A549 (cell line): ENCODE measurements around the gene TTLL11. TPM values are rescaled to one million over a fixed set of nuclear protein-coding genes. Genes with fewer than 3 reads are reported as not detected.

ENCODE experiments used
- ATAC-seq, 2 experiments: fragments of 200-7000 bp in 1 of 2; fragments of >200 bp in 1 of 2; cut with Nextera tagmentation in 1 of 2; cut with Tn5 transposase in 1 of 2; 3 replicates each; pipeline versions ENCODE4 v1.8.0 to v1.9.1; 2018 to 2020; ENCODE audit warnings: mild to moderate bottlenecking in 1 of 2, moderate library complexity in 1 of 2
- CTCF ChIA-PET: fragments of 300-600 bp; sonication (Branson Sonifier 250); formaldehyde crosslinking; extraction: SDS; loops from one replicate; lab custom pipeline; 2021; ENCODE audit warnings: antibody characterized with exemption, inconsistent platforms; lab: Yijun Ruan, JAX
- POLR2A ChIA-PET: fragments of 350-600 bp; formaldehyde crosslinking; extraction: SDS; loops from one replicate; lab custom pipeline; 2021; ENCODE audit warnings: antibody characterized with exemption, inconsistent platforms; lab: Yijun Ruan, JAX
- DNase-seq, 2 experiments: peaks; one replicate each; pipeline versions ENCODE4 v3.0.0 to v3.0.0-alpha.2; 2011 to 2016; ENCODE audit warnings: low read depth in 1 of 2, low spot score in 1 of 2
- FAIRE-seq: peaks from 2 replicates; lab custom pipeline; 2011; peaks lifted over from hg19 to GRCh38; lab: Jason Lieb, UNC
- H3K27ac ChIP-seq, 2 experiments: fragments of >200 bp; sonication (Bioruptor Twin); formaldehyde crosslinking; 3 replicates each; pipeline ENCODE4 v1.5.1; 2016 to 2017
- H3K4me1 ChIP-seq: fragments of >200 bp; sonication (Bioruptor Twin); formaldehyde crosslinking; 3 replicates; pipeline ENCODE4 v1.6.1; 2016
- H3K4me2 ChIP-seq: fragments of >200 bp; sonication (Bioruptor Twin); formaldehyde crosslinking; 3 replicates; pipeline ENCODE4 v1.6.1; 2016
- H3K4me3 ChIP-seq: fragments of >200 bp; sonication (Bioruptor Twin); formaldehyde crosslinking; 3 replicates; pipeline ENCODE4 v1.5.1; 2016
- H3K9me3 ChIP-seq: fragments of >200 bp; sonication (Bioruptor Twin); formaldehyde crosslinking; 3 replicates; pipeline ENCODE4 v1.6.1; 2016
- CBX2 ChIP-seq: fragments of 200-600 bp; sonication (generic); IDR thresholded peaks from 2 replicates; pipeline ENCODE4 v1.6.1; 2016; ENCODE audit warnings: low read depth, mild to moderate bottlenecking, borderline replicate concordance
- CHD2 ChIP-seq: fragments of 150-350 bp; IDR thresholded peaks from 2 replicates; pipeline ENCODE4 v1.6.1; 2014; ENCODE audit warnings: low read length; ENCODE audit not compliant: partially characterized antibody
- HDAC2 ChIP-seq: fragments of 200-600 bp; sonication (generic); IDR thresholded peaks from 2 replicates; pipeline ENCODE4 v1.6.1; 2016
- HEYL ChIP-seq: fragments of 250-450 bp; sonication (Bioruptor Pico); IDR thresholded peaks from 2 replicates; pipeline ENCODE4 v1.8.0; 2021; ENCODE audit warnings: mild to moderate bottlenecking, moderate library complexity
- HOXA7 ChIP-seq: fragments of 250-450 bp; sonication (Bioruptor Pico); IDR thresholded peaks from 2 replicates; pipeline ENCODE4 v1.5.0; 2020; ENCODE audit warnings: mild to moderate bottlenecking, moderate library complexity
- HOXB13 ChIP-seq: fragments of 250-450 bp; sonication (Bioruptor Pico); IDR thresholded peaks from 2 replicates; pipeline ENCODE4 v1.5.0; 2020; ENCODE audit warnings: low read depth, mild to moderate bottlenecking, moderate library complexity
- KDM1A ChIP-seq: fragments of 200-600 bp; sonication (generic); IDR thresholded peaks from 2 replicates; pipeline ENCODE4 v1.6.1; 2016; ENCODE audit warnings: low read depth, mild to moderate bottlenecking
- KDM5A ChIP-seq: fragments of 200-600 bp; sonication (generic); IDR thresholded peaks from 2 replicates; pipeline ENCODE4 v1.6.1; 2016; ENCODE audit warnings: antibody characterized with exemption, mild to moderate bottlenecking
- NR3C1 ChIP-seq: fragments of >200 bp; sonication (Bioruptor Twin); formaldehyde crosslinking; IDR thresholded peaks from 3 replicates; pipeline ENCODE4 v1.6.1; 2017
- PHF8 ChIP-seq: fragments of 200-600 bp; sonication (generic); IDR thresholded peaks from 2 replicates; pipeline ENCODE4 v1.6.1; 2016; ENCODE audit warnings: low read depth, mild to moderate bottlenecking, antibody characterized with exemption, moderate library complexity, borderline replicate concordance
- RAD21 ChIP-seq, 2 experiments: fragments of >200 bp in 1 of 2; sonication (Bioruptor Twin) in 1 of 2; formaldehyde crosslinking in 1 of 2; IDR thresholded peaks in 1 of 2; conservative IDR thresholded peaks in 1 of 2; 2 replicates in 1 of 2; 3 replicates in 1 of 2; pipeline ENCODE4 v1.6.1; 2012 to 2018; ENCODE audit warnings: inconsistent platforms in 1 of 2
- RARB ChIP-seq: fragments of 250-450 bp; sonication (Bioruptor Pico); IDR thresholded peaks from 2 replicates; pipeline ENCODE4 v1.8.0; 2021; ENCODE audit warnings: mild to moderate bottlenecking, moderate library complexity
- RCOR1 ChIP-seq: fragments of 150-350 bp; IDR thresholded peaks from 2 replicates; pipeline ENCODE4 v1.6.1; 2014; ENCODE audit warnings: antibody characterized with exemption, low read length, low read depth
- RNF2 ChIP-seq: fragments of 200-600 bp; sonication (generic); IDR thresholded peaks from 2 replicates; pipeline ENCODE4 v1.6.1; 2016; ENCODE audit warnings: low read depth, mild to moderate bottlenecking, antibody characterized with exemption, moderate library complexity, borderline replicate concordance
- SMC3 ChIP-seq: fragments of >200 bp; sonication (Bioruptor Twin); formaldehyde crosslinking; IDR thresholded peaks from 3 replicates; pipeline ENCODE4 v1.6.1; 2018; ENCODE audit warnings: inconsistent platforms
- SREBF2 ChIP-seq: fragments of 450-650 bp; IDR thresholded peaks from 2 replicates; pipeline ENCODE4 v1.6.1; 2014; ENCODE audit warnings: mild to moderate bottlenecking, moderate library complexity
- WGBS: methylation state at CpG from one replicate; pipeline ENCODE4 v1.1.6; 2017; ENCODE audit errors: missing lambda C conversion rate; 5-methylcytosine and 5-hydroxymethylcytosine counted together
- polyA plus RNA-seq, 4 experiments: library from polyadenylated mRNA; depleted of rRNA in 3 of 4; stranded (reverse); fragments of >200 nt; fragmentation: RNase III in 1 of 4; extraction: RNeasy Plus Mini Kit Qiagen cat#74134 plus additional on column Dnase treatment in 1 of 4; gene quantifications; 2 replicates in 3 of 4; 3 replicates in 1 of 4; pipeline ENCODE4 v1.2.3, GENCODE V29; 2011 to 2017
- TF ChIP-seq, protein P1 (sequence below): fragments of 250-450 bp; sonication (Bioruptor Pico); IDR thresholded peaks from 2 replicates; pipeline ENCODE4 v1.5.0; 2021; ENCODE audit warnings: mild to moderate bottlenecking, moderate library complexity, borderline replicate concordance
- TF ChIP-seq, protein P2 (sequence below): IDR thresholded peaks from 2 replicates; pipeline ENCODE4 v1.6.1; 2012
- TF ChIP-seq, protein P3 (sequence below): IDR thresholded peaks from 2 replicates; pipeline ENCODE4 v1.6.1; 2012
- TF ChIP-seq, protein P4 (sequence below): fragments of 250-450 bp; sonication (Bioruptor Pico); IDR thresholded peaks from 2 replicates; pipeline ENCODE4 v1.5.0; 2020; ENCODE audit warnings: low read depth, mild to moderate bottlenecking, moderate library complexity
- TF ChIP-seq, protein P5 (sequence below): IDR thresholded peaks from 2 replicates; pipeline ENCODE4 v1.6.1; 2012; ENCODE audit warnings: low read depth, borderline replicate concordance
- TF ChIP-seq, protein P6 (sequence below): fragments of >200 bp; sonication (Bioruptor Twin); formaldehyde crosslinking; IDR thresholded peaks from 2 replicates; pipeline ENCODE4 v1.6.1; 2016
- TF ChIP-seq, protein P7 (sequence below): fragments of >200 bp; sonication (Bioruptor Twin); formaldehyde crosslinking; IDR thresholded peaks from 3 replicates; pipeline ENCODE4 v1.5.1; 2016

The TTLL11 gene
- polyA plus RNA-seq, 2 of the 4 experiments (the other 2 are of a cell fraction) = 1.8 to 2.6 TPM

DNA sequence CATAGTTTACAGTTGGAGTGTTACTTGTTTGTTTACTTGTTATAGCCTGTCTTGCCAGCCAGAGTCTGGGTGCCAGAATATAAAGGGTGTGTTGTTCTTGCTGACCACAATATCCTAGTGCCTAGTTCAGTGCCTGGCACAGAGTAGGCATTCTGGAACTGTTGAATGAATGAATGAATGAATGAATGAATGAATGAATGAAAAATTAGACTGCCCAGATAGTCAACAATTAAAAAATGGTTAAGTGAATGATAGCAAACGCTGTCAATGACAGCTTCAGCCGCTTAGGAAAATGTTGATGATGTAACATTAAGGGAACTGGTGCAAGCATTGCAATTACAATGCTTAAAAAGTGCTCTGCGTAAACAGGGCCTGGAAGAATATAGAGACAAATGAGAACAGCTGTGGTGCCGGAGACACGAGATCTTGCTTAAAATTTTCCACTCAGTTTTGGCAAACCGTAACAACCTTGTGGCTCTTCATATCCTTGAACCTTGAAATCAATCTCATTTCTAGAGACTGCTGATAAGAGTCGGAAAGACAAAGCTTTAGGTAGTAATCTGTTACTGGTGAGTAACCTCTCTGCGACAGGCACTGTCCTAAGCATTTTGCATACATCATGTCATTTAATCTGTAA lies 4.7 kb upstream of the TTLL11 start:
- Histone ChIP-seq H3K4me1 (0 out of 3 replicates have a peak, but pooled peaks cover 5% of the 10 kb centered on the region), H3K27ac (no peak overlapping the region), H3K4me2 (no peak overlapping the region), H3K9me3 (no peaks in the 10 kb centered on the region), H3K4me3 (no peak overlapping the region)
- no peak for FAIRE-seq
- TF ChIP-seq, protein P1, sequence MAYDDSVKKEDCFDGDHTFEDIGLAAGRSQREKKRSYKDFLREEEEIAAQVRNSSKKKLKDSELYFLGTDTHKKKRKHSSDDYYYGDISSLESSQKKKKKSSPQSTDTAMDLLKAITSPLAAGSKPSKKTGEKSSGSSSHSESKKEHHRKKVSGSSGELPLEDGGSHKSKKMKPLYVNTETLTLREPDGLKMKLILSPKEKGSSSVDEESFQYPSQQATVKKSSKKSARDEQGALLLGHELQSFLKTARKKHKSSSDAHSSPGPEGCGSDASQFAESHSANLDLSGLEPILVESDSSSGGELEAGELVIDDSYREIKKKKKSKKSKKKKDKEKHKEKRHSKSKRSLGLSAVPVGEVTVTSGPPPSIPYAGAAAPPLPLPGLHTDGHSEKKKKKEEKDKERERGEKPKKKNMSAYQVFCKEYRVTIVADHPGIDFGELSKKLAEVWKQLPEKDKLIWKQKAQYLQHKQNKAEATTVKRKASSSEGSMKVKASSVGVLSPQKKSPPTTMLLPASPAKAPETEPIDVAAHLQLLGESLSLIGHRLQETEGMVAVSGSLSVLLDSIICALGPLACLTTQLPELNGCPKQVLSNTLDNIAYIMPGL (CRISPR knock-in tag) = no peak
- TF ChIP-seq, protein P2, sequence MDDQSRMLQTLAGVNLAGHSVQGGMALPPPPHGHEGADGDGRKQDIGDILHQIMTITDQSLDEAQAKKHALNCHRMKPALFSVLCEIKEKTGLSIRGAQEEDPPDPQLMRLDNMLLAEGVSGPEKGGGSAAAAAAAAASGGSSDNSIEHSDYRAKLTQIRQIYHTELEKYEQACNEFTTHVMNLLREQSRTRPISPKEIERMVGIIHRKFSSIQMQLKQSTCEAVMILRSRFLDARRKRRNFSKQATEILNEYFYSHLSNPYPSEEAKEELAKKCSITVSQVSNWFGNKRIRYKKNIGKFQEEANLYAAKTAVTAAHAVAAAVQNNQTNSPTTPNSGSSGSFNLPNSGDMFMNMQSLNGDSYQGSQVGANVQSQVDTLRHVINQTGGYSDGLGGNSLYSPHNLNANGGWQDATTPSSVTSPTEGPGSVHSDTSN = no peak
- TF ChIP-seq KDM5A = no peak
- TF ChIP-seq HEYL (CRISPR knock-in tag) = no peak
- no peak for TF ChIP-seq SREBF2
- TF ChIP-seq KDM1A = no peak
- WGBS = 32% methylated on average over 8 of the region's 8 CpGs
- DNase-seq = no peak
- CTCF ChIA-PET = interaction anchor here (0.6 to 10.5 kb wide), 19 partner anchors 9 to 723 kb away, joined by 3 to 385 read pairs (median 9); partner anchors contain the start of genes MRRF and RBM18
- POLR2A ChIA-PET = no interaction called here
- ATAC-seq = no peak

DNA sequence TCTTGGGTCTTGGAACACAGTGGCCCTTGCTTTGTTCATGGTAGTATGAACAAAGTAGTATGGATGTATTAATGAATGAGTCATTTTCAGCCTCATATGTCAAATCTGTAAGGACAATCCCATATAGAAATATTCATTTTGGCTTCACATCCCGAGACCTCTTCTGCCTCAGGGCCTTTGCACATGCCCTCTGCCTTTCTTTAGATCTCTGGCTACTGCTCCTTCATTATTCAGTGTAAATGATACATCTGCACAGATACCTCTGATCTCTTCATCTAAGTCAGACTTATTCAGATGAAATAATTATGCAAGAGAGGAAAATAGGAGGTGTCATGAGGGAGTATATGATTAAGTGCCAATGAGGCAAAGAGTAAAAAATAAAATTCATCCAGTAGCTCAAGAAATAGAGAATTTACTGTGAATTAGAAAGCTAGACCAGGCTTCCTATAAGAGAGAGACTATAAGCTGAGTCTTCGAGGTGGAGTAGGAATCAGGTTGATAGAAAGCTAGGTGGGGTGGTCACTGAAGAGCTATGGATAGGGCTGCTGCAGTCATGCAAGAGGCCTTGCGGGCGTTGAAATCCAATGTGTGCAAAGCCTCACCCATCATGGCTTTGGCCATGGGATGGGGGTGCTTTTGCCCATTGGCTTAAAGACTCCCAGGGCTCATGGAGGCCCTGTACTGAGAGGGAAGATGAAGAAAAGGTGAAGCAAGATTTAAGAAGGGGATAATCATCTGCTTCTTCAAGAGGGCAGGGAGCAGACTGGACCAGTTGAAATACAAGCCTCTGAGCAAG lies 3.7 kb upstream of the TTLL11 start:
- CTCF ChIA-PET = interaction anchor here (0.6 to 10.5 kb wide), 9 partner anchors 20 to 720 kb away, joined by 3 to 385 read pairs (median 11); no protein-coding TSS in a partner anchor
- FAIRE-seq (no peak), ATAC-seq (no peak), DNase-seq (no peak)
- no peak overlapping the region for H3K27ac ChIP-seq
- peaks cover 10% of the 10 kb centered on the region; the same call in 2 of the 3 replicates for H3K4me1 ChIP-seq
- POLR2A ChIA-PET = no interaction called here
- no peaks in the 10 kb centered on the region for H3K9me3 ChIP-seq
- 20% methylated on average over 4 of the region's 4 CpGs for WGBS
- no peak overlapping the region for H3K4me2 ChIP-seq
- H3K4me3 ChIP-seq = no peak overlapping the region
- TF ChIP-seq, protein P3, sequence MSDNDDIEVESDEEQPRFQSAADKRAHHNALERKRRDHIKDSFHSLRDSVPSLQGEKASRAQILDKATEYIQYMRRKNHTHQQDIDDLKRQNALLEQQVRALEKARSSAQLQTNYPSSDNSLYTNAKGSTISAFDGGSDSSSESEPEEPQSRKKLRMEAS = no peak
- no peak for TF ChIP-seq CHD2
- TF ChIP-seq, protein P4, sequence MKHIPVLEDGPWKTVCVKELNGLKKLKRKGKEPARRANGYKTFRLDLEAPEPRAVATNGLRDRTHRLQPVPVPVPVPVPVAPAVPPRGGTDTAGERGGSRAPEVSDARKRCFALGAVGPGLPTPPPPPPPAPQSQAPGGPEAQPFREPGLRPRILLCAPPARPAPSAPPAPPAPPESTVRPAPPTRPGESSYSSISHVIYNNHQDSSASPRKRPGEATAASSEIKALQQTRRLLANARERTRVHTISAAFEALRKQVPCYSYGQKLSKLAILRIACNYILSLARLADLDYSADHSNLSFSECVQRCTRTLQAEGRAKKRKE (CRISPR knock-in tag) = no peak
- TF ChIP-seq PHF8 = no peak
- TF ChIP-seq HDAC2 = no peak
- TF ChIP-seq RCOR1 = no peak
- TF ChIP-seq, protein P5, sequence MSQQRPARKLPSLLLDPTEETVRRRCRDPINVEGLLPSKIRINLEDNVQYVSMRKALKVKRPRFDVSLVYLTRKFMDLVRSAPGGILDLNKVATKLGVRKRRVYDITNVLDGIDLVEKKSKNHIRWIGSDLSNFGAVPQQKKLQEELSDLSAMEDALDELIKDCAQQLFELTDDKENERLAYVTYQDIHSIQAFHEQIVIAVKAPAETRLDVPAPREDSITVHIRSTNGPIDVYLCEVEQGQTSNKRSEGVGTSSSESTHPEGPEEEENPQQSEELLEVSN = no peak
- no peak for TF ChIP-seq HEYL (CRISPR knock-in tag)

DNA sequence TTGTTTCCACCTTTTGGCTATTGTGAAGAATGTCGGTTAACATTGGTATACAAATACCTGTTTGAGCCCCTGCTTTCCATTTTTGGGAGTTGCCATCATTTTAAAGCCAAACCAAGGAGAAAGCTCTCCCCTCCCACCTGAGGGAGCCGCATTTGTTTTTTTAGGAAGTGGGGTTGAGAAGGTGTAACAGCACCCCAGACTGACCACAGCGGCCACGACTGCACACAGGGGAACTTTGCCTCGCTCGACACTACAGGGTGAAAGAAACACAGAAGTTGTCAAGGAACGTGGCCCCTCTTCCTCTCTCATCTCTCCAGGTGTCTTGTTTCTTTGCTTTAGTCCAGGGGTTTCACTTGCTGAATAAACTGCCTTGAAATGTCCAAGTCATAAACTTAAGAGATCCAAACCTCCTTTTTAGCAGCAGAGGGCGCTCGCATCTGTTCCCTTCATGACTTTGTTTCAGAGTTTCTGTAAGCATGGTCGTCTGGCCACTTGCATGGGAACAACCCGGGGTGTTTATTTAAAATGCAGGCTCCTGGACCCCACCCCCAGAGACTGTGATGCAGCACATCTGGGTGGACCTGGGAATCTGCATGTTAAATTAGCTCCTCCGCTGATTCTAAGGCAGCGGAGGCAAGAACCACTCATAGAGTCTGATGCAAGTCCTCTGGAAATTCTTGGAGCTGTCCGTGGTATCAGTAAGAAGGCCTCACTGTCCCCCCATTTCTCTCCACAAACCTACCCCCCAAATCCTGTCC lies 2.1 kb upstream of the TTLL11 start:
- ChIA-PET POLR2A (no interaction called here), CTCF (interaction anchor here (0.6 to 10.5 kb wide), 17 partner anchors 10 to 776 kb away, joined by 3 to 385 read pairs (median 4); no protein-coding TSS in a partner anchor)
- Histone ChIP-seq H3K4me1 (peaks cover 10% of the 10 kb centered on the region; the same call in 2 of the 3 replicates), H3K4me3 (no peak overlapping the region), H3K4me2 (peak overlapping the region; percentile 85), H3K27ac (no peak overlapping the region), H3K9me3 (no peaks in the 10 kb centered on the region)
- peak in 1 of 2 experiments; percentile 41; a peak in 3 of 6 replicates for ATAC-seq
- no peak for FAIRE-seq
- WGBS = 15% methylated on average over 12 of the region's 14 CpGs
- DNase-seq = peak; percentile 52 to 77
- no peak for TF ChIP-seq PHF8
- TF ChIP-seq, protein P6, sequence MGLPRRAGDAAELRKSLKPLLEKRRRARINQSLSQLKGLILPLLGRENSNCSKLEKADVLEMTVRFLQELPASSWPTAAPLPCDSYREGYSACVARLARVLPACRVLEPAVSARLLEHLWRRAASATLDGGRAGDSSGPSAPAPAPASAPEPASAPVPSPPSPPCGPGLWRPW = no peak
- no peak for TF ChIP-seq HOXB13 (CRISPR knock-in tag)
- no peak for TF ChIP-seq CBX2
- TF ChIP-seq RNF2 = no peak
- TF ChIP-seq NR3C1 = no peak
- peak; percentile 43; the same call in 2 of the 3 replicates for TF ChIP-seq SMC3
- TF ChIP-seq RAD21 (conservative IDR thresholded peaks at IDR 0.05 in 1 of 2, IDR thresholded peaks at IDR 0.05 in 1 of 2) = peak; percentile 23 to 36; a peak in 1 of 5 replicates
- TF ChIP-seq, protein P7, sequence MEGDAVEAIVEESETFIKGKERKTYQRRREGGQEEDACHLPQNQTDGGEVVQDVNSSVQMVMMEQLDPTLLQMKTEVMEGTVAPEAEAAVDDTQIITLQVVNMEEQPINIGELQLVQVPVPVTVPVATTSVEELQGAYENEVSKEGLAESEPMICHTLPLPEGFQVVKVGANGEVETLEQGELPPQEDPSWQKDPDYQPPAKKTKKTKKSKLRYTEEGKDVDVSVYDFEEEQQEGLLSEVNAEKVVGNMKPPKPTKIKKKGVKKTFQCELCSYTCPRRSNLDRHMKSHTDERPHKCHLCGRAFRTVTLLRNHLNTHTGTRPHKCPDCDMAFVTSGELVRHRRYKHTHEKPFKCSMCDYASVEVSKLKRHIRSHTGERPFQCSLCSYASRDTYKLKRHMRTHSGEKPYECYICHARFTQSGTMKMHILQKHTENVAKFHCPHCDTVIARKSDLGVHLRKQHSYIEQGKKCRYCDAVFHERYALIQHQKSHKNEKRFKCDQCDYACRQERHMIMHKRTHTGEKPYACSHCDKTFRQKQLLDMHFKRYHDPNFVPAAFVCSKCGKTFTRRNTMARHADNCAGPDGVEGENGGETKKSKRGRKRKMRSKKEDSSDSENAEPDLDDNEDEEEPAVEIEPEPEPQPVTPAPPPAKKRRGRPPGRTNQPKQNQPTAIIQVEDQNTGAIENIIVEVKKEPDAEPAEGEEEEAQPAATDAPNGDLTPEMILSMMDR = peak; percentile 70
- no peak for TF ChIP-seq HOXA7
- TF ChIP-seq RARB (CRISPR knock-in tag) = no peak
